ENCODE measurements around the gene NT5M.
"Not testable (repeated sequence)": the region's sequence is repeated elsewhere in the genome, so short reads cannot be mapped to it uniquely, and the experiment has no call there.

Gene NT5M

GRCh38 chr17:17379197-17379991, 76.2 kb downstream of the NT5M start:
- peak; percentile 34 for DNase-seq (ENCODE audit: low read depth)
- no peak overlapping the region for H3K4me3 ChIP-seq (ENCODE audit: low read depth, low read length)
- in situ Hi-C loops (cut with HindIII; ENCODE audit: low sequenced_read_pairs), result no loop called here
- TF ChIP-seq CTCF (IDR thresholded peaks at IDR 0.05; ENCODE audit: low read depth, low read length, missing control alignments), result no peak

GRCh38 chr17:17380145-17380925, 77.2 kb downstream of the NT5M start:
- no peak overlapping the region for H3K4me3 ChIP-seq (ENCODE audit: low read depth, low read length)
- in situ Hi-C loops (cut with HindIII; ENCODE audit: low sequenced_read_pairs), result loop anchor here (5.0 kb wide), 2 partner anchors 77 to 102 kb away; no protein-coding TSS in a partner anchor
- no peak for DNase-seq (ENCODE audit: low read depth)
- no peak for TF ChIP-seq CTCF (IDR thresholded peaks at IDR 0.05; ENCODE audit: low read depth, low read length, missing control alignments)

- in situ Hi-C loops (cut with HindIII; ENCODE audit: low sequenced_read_pairs), result loop anchor here (5.0 kb wide), 2 partner anchors 76 to 101 kb away; no protein-coding TSS in a partner anchor
- DNase-seq (ENCODE audit: low read depth), result no peak
- no peak for TF ChIP-seq CTCF (IDR thresholded peaks at IDR 0.05; ENCODE audit: low read depth, low read length, missing control alignments)
- no peak overlapping the region for H3K4me3 ChIP-seq (ENCODE audit: low read depth, low read length)
Observed at GRCh38 chr17:17381446-17382064, 78.4 kb downstream of the NT5M start.

- no peak for DNase-seq (ENCODE audit: low read depth)
- TF ChIP-seq CTCF (IDR thresholded peaks at IDR 0.05; ENCODE audit: low read depth, low read length, missing control alignments), result no peak
- in situ Hi-C loops (cut with HindIII; ENCODE audit: low sequenced_read_pairs), result loop anchor here (5.0 kb wide), 2 partner anchors 75 to 100 kb away; no protein-coding TSS in a partner anchor
- H3K4me3 ChIP-seq (ENCODE audit: low read depth, low read length), result no peak overlapping the region
Observed at GRCh38 chr17:17382065-17382459, 78.9 kb downstream of the NT5M start.

GRCh38 chr17:17382971-17383370, 79.8 kb downstream of the NT5M start:
- TF ChIP-seq CTCF (IDR thresholded peaks at IDR 0.05; ENCODE audit: low read depth, low read length, missing control alignments), result no peak
- in situ Hi-C loops (cut with HindIII; ENCODE audit: low sequenced_read_pairs), result loop anchor here (5.0 kb wide), 2 partner anchors 74 to 99 kb away; no protein-coding TSS in a partner anchor
- H3K4me3 ChIP-seq (ENCODE audit: low read depth, low read length), result no peak overlapping the region
- DNase-seq (ENCODE audit: low read depth), result no peak

GRCh38 chr17:17383431-17384290, 80.5 kb downstream of the NT5M start:
- in situ Hi-C loops (cut with HindIII; ENCODE audit: low sequenced_read_pairs), result loop anchor here (5.0 kb wide), 2 partner anchors 74 to 99 kb away; no protein-coding TSS in a partner anchor
- not testable (repeated sequence) for DNase-seq (ENCODE audit: low read depth)
- H3K4me3 ChIP-seq (ENCODE audit: low read depth, low read length), result peak overlapping the region; percentile 21

Measured in astrocyte of the cerebellum (primary cell).